K562 (cell line): ENCODE results near the gene IGF1R.

ENCODE experiments used
- BRCA1 ChIP-seq, 2 experiments: fragments of 450-650 bp in 1 of 2; sonication (generic) in 1 of 2; formaldehyde crosslinking in 1 of 2; IDR thresholded peaks; 2 replicates each; pipeline versions ENCODE4 v1.5.0 to v1.6.1; 2017 to 2020; ENCODE audit warnings: mild to moderate bottlenecking in 1 of 2, missing genetic modification reagents in 1 of 2
- POLR2A ChIP-seq: fragments of 450-650 bp; conservative IDR thresholded peaks from 2 replicates; pipeline ENCODE4 v1.6.1; 2016
- RBM22 ChIP-seq: fragments of 200-400 bp; formaldehyde crosslinking; IDR thresholded peaks from 2 replicates; pipeline ENCODE4 v1.6.1; 2018; ENCODE audit warnings: low read length, low read depth; ENCODE audit not compliant: poor library complexity, severe bottlenecking
- SOX6 ChIP-seq: fragments of 450-650 bp; IDR thresholded peaks from 2 replicates; pipeline ENCODE4 v1.6.1; 2014; ENCODE audit warnings: mild to moderate bottlenecking
- SP1 ChIP-seq: sonication (generic); formaldehyde crosslinking; IDR thresholded peaks from 2 replicates; pipeline ENCODE4 v1.8.1; 2022; ENCODE audit warnings: mild to moderate bottlenecking, missing genetic modification reagents
- TF ChIP-seq, protein P1 (sequence below), 2 experiments: fragments of 450-650 bp in 1 of 2; sonication (generic) in 1 of 2; formaldehyde crosslinking in 1 of 2; IDR thresholded peaks; 2 replicates each; pipeline versions ENCODE4 v1.7.1 to v1.9.0; 2016 to 2022; ENCODE audit warnings: inconsistent platforms in 1 of 2, mild to moderate bottlenecking in 1 of 2, missing genetic modification reagents in 1 of 2

DNA sequence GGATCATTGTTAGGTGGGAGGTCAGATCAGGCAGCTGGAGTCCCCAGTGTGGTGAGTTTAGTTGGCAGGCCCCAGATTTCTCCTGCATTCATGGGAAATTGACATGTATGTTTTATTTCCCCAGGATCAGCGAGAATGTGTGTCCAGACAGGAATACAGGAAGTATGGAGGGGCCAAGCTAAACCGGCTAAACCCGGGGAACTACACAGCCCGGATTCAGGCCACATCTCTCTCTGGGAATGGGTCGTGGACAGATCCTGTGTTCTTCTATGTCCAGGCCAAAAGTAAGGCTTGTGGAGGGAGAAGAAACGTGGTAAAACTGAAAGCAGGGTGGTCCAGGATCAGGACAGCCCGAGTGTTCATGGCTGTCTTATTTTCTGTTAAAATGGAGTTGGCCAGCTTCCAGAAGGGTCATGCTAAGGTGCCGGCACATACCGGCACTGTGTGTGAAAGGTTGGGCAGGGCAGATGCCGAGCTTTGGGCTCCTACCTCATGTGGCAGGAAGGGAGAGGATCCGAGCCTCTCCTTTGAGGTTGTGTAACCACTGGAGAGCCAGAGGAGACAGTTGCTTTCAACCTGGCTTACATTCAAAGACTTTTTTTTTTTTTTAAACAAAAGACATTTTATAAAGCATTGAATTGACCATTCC is 276.2 kb downstream of the IGF1R start:
- TF ChIP-seq, protein P1, sequence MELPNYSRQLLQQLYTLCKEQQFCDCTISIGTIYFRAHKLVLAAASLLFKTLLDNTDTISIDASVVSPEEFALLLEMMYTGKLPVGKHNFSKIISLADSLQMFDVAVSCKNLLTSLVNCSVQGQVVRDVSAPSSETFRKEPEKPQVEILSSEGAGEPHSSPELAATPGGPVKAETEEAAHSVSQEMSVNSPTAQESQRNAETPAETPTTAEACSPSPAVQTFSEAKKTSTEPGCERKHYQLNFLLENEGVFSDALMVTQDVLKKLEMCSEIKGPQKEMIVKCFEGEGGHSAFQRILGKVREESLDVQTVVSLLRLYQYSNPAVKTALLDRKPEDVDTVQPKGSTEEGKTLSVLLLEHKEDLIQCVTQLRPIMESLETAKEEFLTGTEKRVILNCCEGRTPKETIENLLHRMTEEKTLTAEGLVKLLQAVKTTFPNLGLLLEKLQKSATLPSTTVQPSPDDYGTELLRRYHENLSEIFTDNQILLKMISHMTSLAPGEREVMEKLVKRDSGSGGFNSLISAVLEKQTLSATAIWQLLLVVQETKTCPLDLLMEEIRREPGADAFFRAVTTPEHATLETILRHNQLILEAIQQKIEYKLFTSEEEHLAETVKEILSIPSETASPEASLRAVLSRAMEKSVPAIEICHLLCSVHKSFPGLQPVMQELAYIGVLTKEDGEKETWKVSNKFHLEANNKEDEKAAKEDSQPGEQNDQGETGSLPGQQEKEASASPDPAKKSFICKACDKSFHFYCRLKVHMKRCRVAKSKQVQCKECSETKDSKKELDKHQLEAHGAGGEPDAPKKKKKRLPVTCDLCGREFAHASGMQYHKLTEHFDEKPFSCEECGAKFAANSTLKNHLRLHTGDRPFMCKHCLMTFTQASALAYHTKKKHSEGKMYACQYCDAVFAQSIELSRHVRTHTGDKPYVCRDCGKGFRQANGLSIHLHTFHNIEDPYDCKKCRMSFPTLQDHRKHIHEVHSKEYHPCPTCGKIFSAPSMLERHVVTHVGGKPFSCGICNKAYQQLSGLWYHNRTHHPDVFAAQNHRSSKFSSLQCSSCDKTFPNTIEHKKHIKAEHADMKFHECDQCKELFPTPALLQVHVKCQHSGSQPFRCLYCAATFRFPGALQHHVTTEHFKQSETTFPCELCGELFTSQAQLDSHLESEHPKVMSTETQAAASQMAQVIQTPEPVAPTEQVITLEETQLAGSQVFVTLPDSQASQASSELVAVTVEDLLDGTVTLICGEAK (IDR thresholded peaks at IDR 0.05) = no peak
- TF ChIP-seq, protein P1 (CRISPR knock-in tag; IDR thresholded peaks at IDR 0.05) = no peak
- TF ChIP-seq BRCA1 (IDR thresholded peaks at IDR 0.05) (no peak), BRCA1 (CRISPR knock-in tag; IDR thresholded peaks at IDR 0.05) (no peak), SP1 (CRISPR knock-in tag) (no peak), SOX6 (no peak), RBM22 (no peak), POLR2A (no peak)
